ENCODE data around the gene STH. TPM values are rescaled to one million over a fixed set of nuclear protein-coding genes. Genes with fewer than 3 reads are reported as not detected.

The STH gene
- total RNA-seq, 1 experiment from 2014 or later: not detected

DNA sequence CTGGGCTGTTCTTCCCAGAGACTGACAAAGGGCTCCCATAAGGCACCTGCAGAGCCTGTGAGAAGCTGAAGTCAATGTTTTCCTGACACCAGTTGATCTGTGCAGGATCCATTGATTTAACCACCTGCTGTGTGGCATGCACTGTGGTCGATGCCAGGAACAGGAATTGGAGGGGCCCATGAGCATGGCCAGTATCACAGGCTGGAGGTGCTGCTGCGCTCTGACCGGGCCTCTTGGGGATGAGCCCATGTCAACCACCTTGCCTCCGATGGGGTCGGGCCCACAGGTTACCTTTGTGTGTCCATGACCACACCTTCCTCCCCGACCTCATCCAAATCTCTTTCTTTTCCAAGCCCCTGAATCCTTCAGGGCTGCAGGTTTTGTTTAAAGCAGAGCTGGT, 18.2 kb upstream of the STH start:
- ChIA-PET POLR2A (interaction anchor here (0.6 kb wide), 1 partner anchor 985 kb away, joined by 4 read pairs; no protein-coding TSS in a partner anchor), CTCF (no interaction called here)
- H3K4me3 Mint-ChIP-seq (ENCODE audit: unreplicated experiment): no peak overlapping the region
- no TSS peak for BruUV-seq (replicated peaks)
- no peaks in the 10 kb centered on the region for H3K9me3 Mint-ChIP-seq (ENCODE audit: unreplicated experiment)
- H3K4me1 Mint-ChIP-seq (ENCODE audit: insufficient read depth, unreplicated experiment): no peaks in the 10 kb centered on the region
- intact Hi-C loops (cut with micrococcal nuclease): no loop called here
- TF ChIP-seq, protein P1, sequence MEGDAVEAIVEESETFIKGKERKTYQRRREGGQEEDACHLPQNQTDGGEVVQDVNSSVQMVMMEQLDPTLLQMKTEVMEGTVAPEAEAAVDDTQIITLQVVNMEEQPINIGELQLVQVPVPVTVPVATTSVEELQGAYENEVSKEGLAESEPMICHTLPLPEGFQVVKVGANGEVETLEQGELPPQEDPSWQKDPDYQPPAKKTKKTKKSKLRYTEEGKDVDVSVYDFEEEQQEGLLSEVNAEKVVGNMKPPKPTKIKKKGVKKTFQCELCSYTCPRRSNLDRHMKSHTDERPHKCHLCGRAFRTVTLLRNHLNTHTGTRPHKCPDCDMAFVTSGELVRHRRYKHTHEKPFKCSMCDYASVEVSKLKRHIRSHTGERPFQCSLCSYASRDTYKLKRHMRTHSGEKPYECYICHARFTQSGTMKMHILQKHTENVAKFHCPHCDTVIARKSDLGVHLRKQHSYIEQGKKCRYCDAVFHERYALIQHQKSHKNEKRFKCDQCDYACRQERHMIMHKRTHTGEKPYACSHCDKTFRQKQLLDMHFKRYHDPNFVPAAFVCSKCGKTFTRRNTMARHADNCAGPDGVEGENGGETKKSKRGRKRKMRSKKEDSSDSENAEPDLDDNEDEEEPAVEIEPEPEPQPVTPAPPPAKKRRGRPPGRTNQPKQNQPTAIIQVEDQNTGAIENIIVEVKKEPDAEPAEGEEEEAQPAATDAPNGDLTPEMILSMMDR (IDR thresholded peaks at IDR 0.05; ENCODE audit: unreplicated experiment): no peak
- H3K27me3 Mint-ChIP-seq (ENCODE audit: insufficient read depth, unreplicated experiment): peaks cover 7% of the 10 kb centered on the region
- no peak for DNase-seq (ENCODE audit: unreplicated experiment)
- H3K27ac Mint-ChIP-seq (ENCODE audit: low read depth, unreplicated experiment): no peak overlapping the region
- no peaks in the 10 kb centered on the region for H3K36me3 Mint-ChIP-seq (ENCODE audit: insufficient read depth, unreplicated experiment)

DNA sequence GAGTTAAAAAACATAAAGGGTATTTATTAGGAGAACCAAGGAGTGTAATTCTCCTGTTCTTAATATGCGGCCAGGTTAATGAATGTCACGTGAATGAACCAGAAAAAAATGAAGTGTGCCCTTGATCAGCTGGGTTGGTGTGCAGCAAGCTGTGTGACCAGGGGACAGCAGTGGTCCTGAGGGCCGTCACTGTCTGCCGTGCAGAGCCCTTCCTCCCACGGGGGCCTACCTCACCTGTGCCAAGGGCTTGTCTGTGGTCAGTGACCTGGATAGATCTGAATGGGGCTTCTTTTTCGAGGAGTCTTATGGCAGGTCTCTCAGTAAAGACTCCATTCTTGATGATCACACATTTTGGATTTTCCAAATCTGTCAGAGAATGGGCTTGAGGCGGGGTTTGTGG, 17.7 kb upstream of the STH start:
- CTCF ChIA-PET: no interaction called here

DNA sequence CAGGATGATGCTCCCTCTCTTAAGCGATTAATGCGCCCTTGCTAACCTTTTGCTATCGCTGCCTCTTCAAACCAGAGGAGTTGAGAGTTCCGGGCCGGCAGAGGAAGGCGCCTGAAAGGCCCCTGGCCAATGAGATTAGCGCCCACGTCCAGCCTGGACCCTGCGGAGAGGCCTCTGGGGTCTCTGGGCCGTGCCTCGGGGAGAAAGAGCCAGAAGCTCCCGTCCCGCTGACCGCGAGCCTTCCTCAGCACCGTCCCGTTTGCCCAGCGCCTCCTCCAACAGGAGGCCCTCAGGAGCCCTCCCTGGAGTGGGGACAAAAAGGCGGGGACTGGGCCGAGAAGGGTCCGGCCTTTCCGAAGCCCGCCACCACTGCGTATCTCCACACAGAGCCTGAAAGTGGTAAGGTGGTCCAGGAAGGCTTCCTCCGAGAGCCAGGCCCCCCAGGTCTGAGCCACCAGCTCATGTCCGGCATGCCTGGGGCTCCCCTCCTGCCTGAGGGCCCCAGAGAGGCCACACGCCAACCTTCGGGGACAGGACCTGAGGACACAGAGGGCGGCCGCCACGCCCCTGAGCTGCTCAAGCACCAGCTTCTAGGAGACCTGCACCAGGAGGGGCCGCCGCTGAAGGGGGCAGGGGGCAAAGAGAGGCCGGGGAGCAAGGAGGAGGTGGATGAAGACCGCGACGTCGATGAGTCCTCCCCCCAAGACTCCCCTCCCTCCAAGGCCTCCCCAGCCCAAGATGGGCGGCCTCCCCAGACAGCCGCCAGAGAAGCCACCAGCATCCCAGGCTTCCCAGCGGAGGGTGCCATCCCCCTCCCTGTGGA, 16.0 kb upstream of the STH start:
- no TSS peak for BruUV-seq (replicated peaks)
- no peaks in the 10 kb centered on the region for H3K4me1 Mint-ChIP-seq (ENCODE audit: insufficient read depth, unreplicated experiment)
- no peak for DNase-seq (ENCODE audit: unreplicated experiment)
- H3K9me3 Mint-ChIP-seq (ENCODE audit: unreplicated experiment): no peaks in the 10 kb centered on the region
- H3K27ac Mint-ChIP-seq (ENCODE audit: low read depth, unreplicated experiment): no peak overlapping the region
- H3K36me3 Mint-ChIP-seq (ENCODE audit: insufficient read depth, unreplicated experiment): no peaks in the 10 kb centered on the region
- TF ChIP-seq, protein P1 (IDR thresholded peaks at IDR 0.05; ENCODE audit: unreplicated experiment): no peak
- intact Hi-C loops (cut with micrococcal nuclease): no loop called here
- H3K4me3 Mint-ChIP-seq (ENCODE audit: unreplicated experiment): no peak overlapping the region
- no peaks in the 10 kb centered on the region for H3K27me3 Mint-ChIP-seq (ENCODE audit: insufficient read depth, unreplicated experiment)
- CTCF ChIA-PET: interaction anchor here (0.7 kb wide), 1 partner anchor 34 kb away, joined by 3 read pairs; no protein-coding TSS in a partner anchor
- POLR2A ChIA-PET: no interaction called here

More for the DNA sequence above, 17.7 kb upstream of the STH start:
- Mint-ChIP-seq H3K27ac (ENCODE audit: low read depth, unreplicated experiment) (no peak overlapping the region), H3K4me1 (ENCODE audit: insufficient read depth, unreplicated experiment) (no peaks in the 10 kb centered on the region), H3K36me3 (ENCODE audit: insufficient read depth, unreplicated experiment) (no peaks in the 10 kb centered on the region), H3K4me3 (ENCODE audit: unreplicated experiment) (no peak overlapping the region), H3K27me3 (ENCODE audit: insufficient read depth, unreplicated experiment) (peaks cover 2% of the 10 kb centered on the region), H3K9me3 (ENCODE audit: unreplicated experiment) (no peaks in the 10 kb centered on the region)
- TF ChIP-seq, protein P1 (IDR thresholded peaks at IDR 0.05; ENCODE audit: unreplicated experiment): no peak
- POLR2A ChIA-PET: no interaction called here
- intact Hi-C loops (cut with micrococcal nuclease): no loop called here
- DNase-seq (ENCODE audit: unreplicated experiment): no peak
- no TSS peak for BruUV-seq (replicated peaks)

DNA sequence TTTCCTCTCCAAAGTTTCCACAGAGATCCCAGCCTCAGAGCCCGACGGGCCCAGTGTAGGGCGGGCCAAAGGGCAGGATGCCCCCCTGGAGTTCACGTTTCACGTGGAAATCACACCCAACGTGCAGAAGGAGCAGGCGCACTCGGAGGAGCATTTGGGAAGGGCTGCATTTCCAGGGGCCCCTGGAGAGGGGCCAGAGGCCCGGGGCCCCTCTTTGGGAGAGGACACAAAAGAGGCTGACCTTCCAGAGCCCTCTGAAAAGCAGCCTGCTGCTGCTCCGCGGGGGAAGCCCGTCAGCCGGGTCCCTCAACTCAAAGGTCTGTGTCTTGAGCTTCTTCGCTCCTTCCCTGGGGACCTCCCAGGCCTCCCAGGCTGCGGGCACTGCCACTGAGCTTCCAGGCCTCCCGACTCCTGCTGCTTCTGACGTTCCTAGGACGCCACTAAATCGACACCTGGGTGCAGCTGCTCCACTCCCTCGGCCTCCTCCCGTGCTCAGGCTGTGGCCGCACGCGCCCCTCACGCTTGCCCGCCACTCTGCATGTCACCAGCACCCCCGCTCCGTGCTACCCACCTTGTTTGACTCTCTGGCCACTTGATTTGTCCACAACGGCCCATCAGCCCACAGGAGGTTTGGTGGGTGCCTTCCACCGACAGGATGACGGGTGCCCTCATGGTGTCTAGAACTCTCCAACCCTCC, 15.3 kb upstream of the STH start:
- H3K4me1 Mint-ChIP-seq (ENCODE audit: insufficient read depth, unreplicated experiment): no peaks in the 10 kb centered on the region
- H3K27me3 Mint-ChIP-seq (ENCODE audit: insufficient read depth, unreplicated experiment): no peaks in the 10 kb centered on the region
- no peak overlapping the region for H3K27ac Mint-ChIP-seq (ENCODE audit: low read depth, unreplicated experiment)
- POLR2A ChIA-PET: no interaction called here
- no peaks in the 10 kb centered on the region for H3K9me3 Mint-ChIP-seq (ENCODE audit: unreplicated experiment)
- no TSS peak for BruUV-seq (replicated peaks)
- DNase-seq (ENCODE audit: unreplicated experiment): no peak
- CTCF ChIA-PET: interaction anchor here (0.7 kb wide), 1 partner anchor 93 kb away, joined by 3 read pairs; no protein-coding TSS in a partner anchor
- intact Hi-C loops (cut with micrococcal nuclease): no loop called here
- no peaks in the 10 kb centered on the region for H3K36me3 Mint-ChIP-seq (ENCODE audit: insufficient read depth, unreplicated experiment)
- TF ChIP-seq, protein P1 (IDR thresholded peaks at IDR 0.05; ENCODE audit: unreplicated experiment): no peak
- H3K4me3 Mint-ChIP-seq (ENCODE audit: unreplicated experiment): no peak overlapping the region

All from MCF 10A (cell line).